H1 (cell line): ENCODE data around the gene TAF6. TPM values are rescaled to one million over a fixed set of nuclear protein-coding genes. Genes with fewer than 3 reads are reported as not detected.

ENCODE experiments used
- CTCF ChIA-PET: fragments of 300-600 bp; sonication (Branson Sonifier 250); formaldehyde crosslinking; loops from one replicate; lab custom pipeline; 2021; ENCODE audit not compliant: partially characterized antibody; lab: Charles Lee
- POLR2A ChIA-PET: fragments of 300-600 bp; sonication (Branson Sonifier 250); formaldehyde crosslinking; loops from one replicate; lab custom pipeline; 2021; ENCODE audit warnings: inconsistent platforms; ENCODE audit not compliant: partially characterized antibody; lab: Charles Lee
- DNase-seq, 2 experiments: peaks; one replicate each; pipeline versions ENCODE4 v3.0.0 to v3.0.0-alpha.2; 2010 to 2022; ENCODE audit warnings: low spot score in 2 of 2, low read depth in 1 of 2, mixed read lengths in 1 of 2
- FAIRE-seq: peaks from 2 replicates; lab custom pipeline; 2011; peaks lifted over from hg19 to GRCh38; lab: Jason Lieb, UNC
- H2AFZ ChIP-seq: 2 replicates; pipeline ENCODE4 v1.8.1; 2012; ENCODE audit warnings: low read length, inconsistent platforms
- H2AK5ac ChIP-seq: 2 replicates; pipeline ENCODE4 v1.6.1; 2013; ENCODE audit warnings: low read depth, low read length
- H2BK120ac ChIP-seq: replicated peaks from 2 replicates; pipeline ENCODE3; 2013; ENCODE audit warnings: low read depth, low read length, inconsistent platforms
- H2BK12ac ChIP-seq: 2 replicates; pipeline ENCODE4 v1.6.1; 2013; ENCODE audit warnings: low read depth, low read length
- H2BK15ac ChIP-seq: 2 replicates; pipeline ENCODE4 v1.6.1; 2013; ENCODE audit warnings: low read length
- H2BK20ac ChIP-seq: 2 replicates; pipeline ENCODE4 v1.6.1; 2013; ENCODE audit warnings: low read length
- H2BK5ac ChIP-seq: 2 replicates; pipeline ENCODE4 v1.6.1; 2013; ENCODE audit warnings: low read depth, low read length
- H3K14ac ChIP-seq: 2 replicates; pipeline ENCODE4 v1.6.1; 2013; ENCODE audit warnings: inconsistent platforms; ENCODE audit not compliant: insufficient read length
- H3K18ac ChIP-seq: 2 replicates; pipeline ENCODE4 v1.6.1; 2013; ENCODE audit warnings: low read length; ENCODE audit errors: extremely low read depth
- H3K23ac ChIP-seq: 2 replicates; pipeline ENCODE4 v1.6.1; 2013; ENCODE audit warnings: inconsistent platforms; ENCODE audit not compliant: insufficient read length
- H3K23me2 ChIP-seq: 2 replicates; pipeline ENCODE4 v1.6.1; 2013; ENCODE audit warnings: low read depth, low read length
- H3K27ac ChIP-seq: 2 replicates; pipeline ENCODE4 v1.6.1; 2011; ENCODE audit warnings: low read depth, low read length, inconsistent platforms
- H3K27me3 ChIP-seq, 4 experiments: replicated peaks in 1 of 4; 1 replicate in 1 of 4; 2 replicates in 3 of 4; pipeline versions ENCODE4 v1.6.1 to v1.8.1; 2011 to 2013; ENCODE audit warnings: low read length in 3 of 4, mild to moderate bottlenecking in 3 of 4, inconsistent platforms in 2 of 4, mixed read lengths in 2 of 4, moderate library complexity in 1 of 4; ENCODE audit not compliant: control insufficient read depth in 3 of 4, insufficient read depth in 3 of 4; ENCODE audit errors: extremely low read depth in 1 of 4
- H3K36me3 ChIP-seq, 4 experiments: 2 replicates each; pipeline versions ENCODE4 v1.6.1 to v1.8.1; 2011 to 2013; ENCODE audit warnings: mild to moderate bottlenecking in 4 of 4, low read length in 3 of 4, moderate library complexity in 2 of 4, control low read depth in 1 of 4, inconsistent platforms in 1 of 4; ENCODE audit not compliant: insufficient read depth in 4 of 4, control insufficient read depth in 2 of 4
- H3K4ac ChIP-seq: replicated peaks from 2 replicates; pipeline ENCODE3; 2013; ENCODE audit warnings: low read length, low read depth, mixed read lengths, inconsistent platforms; ENCODE audit not compliant: insufficient read length
- H3K4me1 ChIP-seq, 4 experiments: replicated peaks in 1 of 4; 1 replicate in 1 of 4; 2 replicates in 3 of 4; pipeline versions ENCODE4 v1.6.1 to v1.8.1; 2011 to 2013; ENCODE audit warnings: low read length in 3 of 4, inconsistent platforms in 2 of 4, mixed read lengths in 1 of 4; ENCODE audit not compliant: insufficient read depth in 4 of 4, control insufficient read depth in 3 of 4
- H3K4me2 ChIP-seq, 2 experiments: 2 replicates each; pipeline versions ENCODE4 v1.6.1 to v1.8.1; 2011 to 2013; ENCODE audit warnings: low read depth in 2 of 2, low read length in 2 of 2, control low read depth in 1 of 2, inconsistent platforms in 1 of 2, mild to moderate bottlenecking in 1 of 2; ENCODE audit not compliant: insufficient read depth in 1 of 2
- H3K4me3 ChIP-seq, 4 experiments: fragments of 200-600, 300-600 bp in 1 of 4; sonication (generic), shearing (Covaris generic), sonication (Bioruptor Twin) in 1 of 4; 2 replicates each; pipeline versions ENCODE4 v1.5.1 to v1.8.1; 2011 to 2016; ENCODE audit warnings: low read length in 4 of 4, low read depth in 3 of 4, control low read depth in 2 of 4, inconsistent platforms in 2 of 4, mild to moderate bottlenecking in 2 of 4, mixed read lengths in 1 of 4, moderate library complexity in 1 of 4; ENCODE audit not compliant: insufficient read depth in 2 of 4; ENCODE audit errors: extremely low read depth in 1 of 4
- H3K56ac ChIP-seq: replicated peaks from 2 replicates; pipeline ENCODE3; 2013; ENCODE audit warnings: low read depth, mild to moderate bottlenecking, mixed read lengths, low read length, inconsistent platforms; ENCODE audit not compliant: insufficient read length
- H3K79me1 ChIP-seq: 2 replicates; pipeline ENCODE4 v1.6.1; 2013; ENCODE audit warnings: low read depth, low read length, control low read depth
- H3K79me2 ChIP-seq, 2 experiments: 2 replicates each; pipeline versions ENCODE4 v1.6.1 to v1.8.1; 2012 to 2013; ENCODE audit warnings: low read length in 2 of 2, mild to moderate bottlenecking in 2 of 2, inconsistent platforms in 1 of 2; ENCODE audit not compliant: insufficient read depth in 2 of 2, control insufficient read depth in 1 of 2
- H3K9ac ChIP-seq, 4 experiments: replicated peaks in 1 of 4; 1 replicate in 1 of 4; 2 replicates in 3 of 4; pipeline versions ENCODE4 v1.6.1 to v1.8.1; 2011 to 2013; ENCODE audit warnings: low read depth in 3 of 4, low read length in 3 of 4, control low read depth in 2 of 4, mild to moderate bottlenecking in 2 of 4, moderate library complexity in 2 of 4, inconsistent platforms in 1 of 4; ENCODE audit errors: extremely low read depth in 1 of 4
- H3K9me3 ChIP-seq, 2 experiments: 2 replicates each; pipeline versions ENCODE4 v1.6.1 to v1.8.1; 2012 to 2013; ENCODE audit warnings: mild to moderate bottlenecking in 2 of 2, moderate library complexity in 2 of 2, control low read depth in 1 of 2, inconsistent platforms in 1 of 2, low read depth in 1 of 2, low read length in 1 of 2, mixed read lengths in 1 of 2; ENCODE audit not compliant: insufficient read depth in 2 of 2
- H4K20me1 ChIP-seq, 2 experiments: replicated peaks in 1 of 2; 2 replicates each; pipeline versions ENCODE3 to v1.8.1; 2011 to 2013; ENCODE audit warnings: inconsistent platforms in 2 of 2, low read length in 2 of 2, mild to moderate bottlenecking in 1 of 2; ENCODE audit not compliant: insufficient read depth in 2 of 2, control insufficient read depth in 1 of 2
- H4K5ac ChIP-seq: 2 replicates; pipeline ENCODE4 v1.6.1; 2013; ENCODE audit warnings: low read length, low read depth, mixed read lengths, inconsistent platforms; ENCODE audit not compliant: insufficient read length
- H4K8ac ChIP-seq: 2 replicates; pipeline ENCODE4 v1.8.0; 2013; ENCODE audit warnings: mild to moderate bottlenecking, moderate library complexity, low read length, inconsistent platforms; ENCODE audit not compliant: insufficient read depth; ENCODE audit errors: extremely low read depth
- H4K91ac ChIP-seq: replicated peaks from 2 replicates; pipeline ENCODE3; 2013; ENCODE audit warnings: low read length, mixed read lengths, inconsistent platforms; ENCODE audit not compliant: insufficient read length
- ATF2 ChIP-seq: IDR thresholded peaks from 2 replicates; pipeline ENCODE4 v1.6.1; 2012; ENCODE audit warnings: low read length, inconsistent platforms
- BRCA1 ChIP-seq: IDR thresholded peaks from 2 replicates; pipeline ENCODE4 v1.6.1; 2012; ENCODE audit warnings: low read depth, low read length, improper control_type of control experiment
- CBX5 ChIP-seq: fragments of 300-800, 300-1000 bp; sonication (generic); IDR thresholded peaks from 2 replicates; pipeline ENCODE4 v1.7.1; 2016; ENCODE audit warnings: antibody characterized with exemption, low read length, low read depth
- CEBPB ChIP-seq: IDR thresholded peaks from 2 replicates; pipeline ENCODE4 v1.6.1; 2012; ENCODE audit warnings: low read depth, low read length
- CHD2 ChIP-seq: IDR thresholded peaks from 2 replicates; pipeline ENCODE4 v1.6.1; 2012; ENCODE audit warnings: low read length, improper control_type of control experiment
- KDM5A ChIP-seq: fragments of 200-600 bp; IDR thresholded peaks from 2 replicates; pipeline ENCODE4 v1.7.1; 2012; ENCODE audit warnings: mild to moderate bottlenecking, low read length, inconsistent platforms, mixed read lengths
- PHF8 ChIP-seq: fragments of 200-600 bp; sonication (generic); conservative IDR thresholded peaks from 2 replicates; pipeline ENCODE4 v1.7.1; 2012; ENCODE audit warnings: low read depth, mild to moderate bottlenecking, inconsistent platforms, low read length, moderate library complexity
- RFX5 ChIP-seq: IDR thresholded peaks from 2 replicates; pipeline ENCODE4 v1.6.1; 2011; ENCODE audit warnings: low read depth, low read length, improper control_type of control experiment, borderline replicate concordance
- SAP30 ChIP-seq: fragments of 300-600 bp; sonication (generic); IDR thresholded peaks from 2 replicates; pipeline ENCODE4 v1.7.1; 2012; ENCODE audit warnings: low read length, moderate library complexity, mild to moderate bottlenecking, inconsistent platforms; ENCODE audit not compliant: insufficient read depth, insufficient replicate concordance
- SIX5 ChIP-seq: IDR thresholded peaks from 2 replicates; pipeline ENCODE4 v1.6.1; 2011; ENCODE audit warnings: mild to moderate bottlenecking, low read depth, low read length
- SP4 ChIP-seq: IDR thresholded peaks from 2 replicates; pipeline ENCODE4 v1.6.1; 2012; ENCODE audit warnings: low read length, inconsistent platforms
- TBP ChIP-seq: IDR thresholded peaks from 2 replicates; pipeline ENCODE4 v1.6.1; 2011; ENCODE audit warnings: low read depth, low read length, improper control_type of control experiment
- TCF12 ChIP-seq: IDR thresholded peaks from 2 replicates; pipeline ENCODE4 v1.6.1; 2011; ENCODE audit warnings: low read depth, mild to moderate bottlenecking, low read length
- WGBS, 2 experiments: shearing (Covaris generic) in 1 of 2; methylation state at CpG; one replicate each; pipeline versions ENCODE4 v1.1.6 to v1.1.7; 2013 to 2015; ENCODE audit warnings: low lambda C conversion rate in 2 of 2, mixed read lengths in 2 of 2, inconsistent platforms in 1 of 2, low coverage in 1 of 2, missing lambda C conversion rate in 1 of 2; ENCODE audit not compliant: insufficient replicate concordance in 2 of 2, insufficient coverage in 1 of 2, insufficient read length in 1 of 2; ENCODE audit errors: extremely low coverage in 1 of 2, missing lambda C conversion rate in 1 of 2; 5-methylcytosine and 5-hydroxymethylcytosine counted together
- polyA plus RNA-seq, 7 experiments: library from polyadenylated mRNA; depleted of rRNA in 3 of 7; stranded (reverse) in 5 of 7; unstranded in 2 of 7; fragments of >200 nt in 5 of 7; fragments of 200-250 nt in 2 of 7; gene quantifications; 1 replicate in 5 of 7; 2 replicates in 1 of 7; 4 replicates in 1 of 7; pipeline versions ENCODE4 v1.2.1 to v1.2.3, GENCODE V29; 2011 to 2013; ENCODE audit warnings: missing spikeins in 2 of 7, mixed read lengths in 2 of 7
- total RNA-seq: library from RNA; stranded (reverse); fragmentation: NEBNext Ultra II Directional; extraction: Animal tissue kit (Norgen Biotek cat#: 25700); gene quantifications from 2 replicates; pipeline ENCODE4 v1.2.1, GENCODE V29; 2021

Gene TAF6
- total and polyA plus RNA-seq, 2 of the 8 experiments (the other 6 are each of a cell fraction or from before 2014, with no cell fraction given) = 66.7 to 101 TPM

DNA sequence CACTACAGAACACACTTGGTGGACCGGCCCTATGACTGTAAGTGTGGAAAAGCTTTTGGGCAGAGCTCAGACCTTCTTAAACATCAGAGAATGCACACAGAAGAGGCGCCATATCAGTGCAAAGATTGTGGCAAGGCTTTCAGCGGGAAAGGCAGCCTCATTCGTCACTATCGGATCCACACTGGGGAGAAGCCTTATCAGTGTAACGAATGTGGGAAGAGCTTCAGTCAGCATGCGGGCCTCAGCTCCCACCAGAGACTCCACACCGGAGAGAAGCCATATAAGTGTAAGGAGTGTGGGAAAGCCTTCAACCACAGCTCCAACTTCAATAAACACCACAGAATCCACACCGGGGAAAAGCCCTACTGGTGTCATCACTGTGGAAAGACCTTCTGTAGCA, 55.0 kb downstream of the TAF6 start:
- no peak overlapping the region for H3K14ac ChIP-seq
- no peak overlapping the region for H3K4me3 ChIP-seq
- DNase-seq (no peak), FAIRE-seq (no peak)
- H3K18ac ChIP-seq = no peak overlapping the region
- H4K20me1 ChIP-seq = peaks cover 0 to 2% of the 10 kb centered on the region in 2 experiments
- no peak overlapping the region for H3K56ac ChIP-seq
- no peak overlapping the region for H2BK15ac ChIP-seq
- H3K23ac ChIP-seq = no peak overlapping the region
- no peaks in the 10 kb centered on the region for H3K23me2 ChIP-seq
- 92% methylated on average over 9 of the region's 9 CpGs; no CpG with 5 or more reads in 1 of the 2 experiments for whole genome bisulfite sequencing, 2 experiments
- H3K4me2 ChIP-seq = no peak overlapping the region
- no peaks in the 10 kb centered on the region for H3K4me1 ChIP-seq
- no peak overlapping the region for H4K5ac ChIP-seq
- no peak overlapping the region for H4K91ac ChIP-seq
- no peak overlapping the region for H2BK5ac ChIP-seq
- H2BK120ac ChIP-seq = no peak overlapping the region
- H3K9ac ChIP-seq = no peak overlapping the region
- peaks cover 14 to 48% (median 34%) of the 10 kb centered on the region in 4 experiments for H3K36me3 ChIP-seq
- H4K8ac ChIP-seq = no peak overlapping the region
- no peak overlapping the region for H2BK12ac ChIP-seq
- ChIA-PET CTCF (interaction anchor here (0.7 to 1.9 kb wide), 5 partner anchors 10 to 149 kb away, joined by 3 to 7 read pairs (median 5); no protein-coding TSS in a partner anchor), POLR2A (interaction anchor here (1.0 to 19.6 kb wide), 15 partner anchors 7 to 224 kb away, joined by 3 to 294 read pairs (median 5); partner anchors contain the start of genes AP4M1, COPS6, MCM7 and ZKSCAN1)
- H3K4ac ChIP-seq = no peak overlapping the region
- no peak overlapping the region for H2AK5ac ChIP-seq
- H3K79me2 ChIP-seq = no peaks in the 10 kb centered on the region; a peak in 1 of 4 replicates
- no peak overlapping the region for H2AFZ ChIP-seq
- peaks cover 2 to 3% of the 10 kb centered on the region in 2 experiments; a peak in 2 of 4 replicates for H3K9me3 ChIP-seq
- H3K27me3 ChIP-seq = no peaks in the 10 kb centered on the region
- no peaks in the 10 kb centered on the region for H3K79me1 ChIP-seq
- no peak overlapping the region for H3K27ac ChIP-seq
- H2BK20ac ChIP-seq = no peak overlapping the region
- TF ChIP-seq BRCA1 = no peak
- TF ChIP-seq SIX5 = no peak
- TF ChIP-seq SP4 = no peak
- TF ChIP-seq TCF12 = no peak
- TF ChIP-seq PHF8 = no peak
- no peak for TF ChIP-seq CHD2
- TF ChIP-seq SAP30 = no peak
- no peak for TF ChIP-seq ATF2
- TF ChIP-seq CEBPB = no peak
- no peak for TF ChIP-seq KDM5A
- no peak for TF ChIP-seq RFX5
- no peak for TF ChIP-seq CBX5
- TF ChIP-seq TBP = no peak
